IMR-90 (cell line): Measurements from ENCODE around the gene FBXL19. TPM values are rescaled to one million over a fixed set of nuclear protein-coding genes. Genes with fewer than 3 reads are reported as not detected.

Experiments
- ATAC-seq: fragments of 200-7000 bp; cut with Tn5 transposase; 2 replicates; pipeline ENCODE4 v1.9.1; 2020; ENCODE audit warnings: low read depth, mild to moderate bottlenecking, moderate library complexity
- BruUV-seq: library from RNA; stranded (reverse); fragments of 400-500 nt; replicated peaks from 2 replicates; lab custom pipeline; 2021; lab: Mats Ljungman, UMichigan
- CTCF ChIA-PET: fragments of 300-600 bp; formaldehyde crosslinking; extraction: SDS; loops from one replicate; lab custom pipeline; 2021; ENCODE audit warnings: antibody characterized with exemption; lab: Yijun Ruan, JAX
- POLR2A ChIA-PET: fragments of 300-600 bp; sonication (Branson Sonifier 250); formaldehyde crosslinking; loops from one replicate; lab custom pipeline; 2022; ENCODE audit warnings: antibody characterized with exemption; ENCODE audit not compliant: unreplicated experiment; lab: Charles Lee
- DNase-seq: peaks from one replicate; pipeline ENCODE4 v3.0.0; 2013
- H2AFZ ChIP-seq: replicated peaks from 2 replicates; pipeline ENCODE3; 2013; ENCODE audit warnings: low read length, mild to moderate bottlenecking; ENCODE audit not compliant: poor library complexity
- H2AK5ac ChIP-seq: 2 replicates; pipeline ENCODE4 v1.6.1; 2013; ENCODE audit warnings: low read depth, low read length, inconsistent platforms
- H2AK9ac ChIP-seq: replicated peaks from 2 replicates; pipeline ENCODE3; 2013; ENCODE audit warnings: mild to moderate bottlenecking, low read depth, low read length, moderate library complexity; ENCODE audit not compliant: poor library complexity
- H2BK120ac ChIP-seq: 2 replicates; pipeline ENCODE4 v1.6.1; 2013; ENCODE audit warnings: low read depth, low read length, inconsistent platforms
- H2BK15ac ChIP-seq: 3 replicates; pipeline ENCODE4 v1.6.1; 2013; ENCODE audit warnings: low read depth, low read length, inconsistent platforms
- H2BK20ac ChIP-seq: 2 replicates; pipeline ENCODE4 v1.6.1; 2013; ENCODE audit warnings: low read depth, mild to moderate bottlenecking, inconsistent platforms, low read length, moderate library complexity
- H2BK5ac ChIP-seq: 2 replicates; pipeline ENCODE4 v1.6.1; 2013; ENCODE audit warnings: mild to moderate bottlenecking, low read depth, low read length, inconsistent platforms; ENCODE audit not compliant: poor library complexity, severe bottlenecking
- H3K14ac ChIP-seq: replicated peaks from 2 replicates; pipeline ENCODE4 v1.6.1; 2013; ENCODE audit warnings: low read depth, low read length, inconsistent platforms
- H3K18ac ChIP-seq: 2 replicates; pipeline ENCODE4 v1.6.1; 2013; ENCODE audit warnings: low read depth, low read length, control low read depth
- H3K23ac ChIP-seq: 2 replicates; pipeline ENCODE4 v1.6.1; 2013; ENCODE audit warnings: low read depth, low read length, inconsistent platforms
- H3K27ac ChIP-seq: 2 replicates; pipeline ENCODE4 v1.5.1; 2013; ENCODE audit warnings: mild to moderate bottlenecking, control low read depth, low read length; ENCODE audit not compliant: insufficient read depth
- H3K27me3 ChIP-seq: 2 replicates; pipeline ENCODE4 v1.6.1; 2013; ENCODE audit warnings: low read length; ENCODE audit not compliant: control insufficient read depth, insufficient read depth
- H3K36me3 ChIP-seq: 2 replicates; pipeline ENCODE4 v1.6.1; 2013; ENCODE audit warnings: low read length, mixed read lengths; ENCODE audit not compliant: control insufficient read depth, insufficient read depth
- H3K4ac ChIP-seq: 2 replicates; pipeline ENCODE4 v1.6.1; 2013; ENCODE audit warnings: low read depth, low read length, inconsistent platforms
- H3K4me1 ChIP-seq: 2 replicates; pipeline ENCODE4 v1.6.1; 2013; ENCODE audit warnings: low read length, mixed read lengths; ENCODE audit not compliant: control insufficient read depth, insufficient read depth
- H3K4me2 ChIP-seq: 2 replicates; pipeline ENCODE4 v1.6.1; 2013; ENCODE audit warnings: low read depth, mild to moderate bottlenecking, control low read depth, low read length, moderate library complexity
- H3K4me3 ChIP-seq: 2 replicates; pipeline ENCODE4 v1.5.1; 2013; ENCODE audit warnings: low read depth, mild to moderate bottlenecking, control low read depth, low read length, moderate library complexity; ENCODE audit not compliant: insufficient read depth
- H3K56ac ChIP-seq: 2 replicates; pipeline ENCODE4 v1.6.1; 2013; ENCODE audit warnings: low read length, inconsistent platforms; ENCODE audit not compliant: insufficient read depth; ENCODE audit errors: extremely low read depth
- H3K79me1 ChIP-seq, 2 experiments: 2 replicates each; pipeline ENCODE4 v1.6.1; 2013; ENCODE audit warnings: low read length in 2 of 2, inconsistent platforms in 1 of 2, low read depth in 1 of 2
- H3K9ac ChIP-seq: 2 replicates; pipeline ENCODE4 v1.6.1; 2013; ENCODE audit warnings: low read depth, low read length, control low read depth
- H3K9me1 ChIP-seq: 2 replicates; pipeline ENCODE4 v1.6.1; 2013; ENCODE audit warnings: low read length, inconsistent platforms; ENCODE audit not compliant: insufficient read depth
- H3K9me3 ChIP-seq: 2 replicates; pipeline ENCODE4 v1.6.1; 2013; ENCODE audit warnings: low read length; ENCODE audit not compliant: control insufficient read depth, insufficient read depth
- H4K20me1 ChIP-seq: 2 replicates; pipeline ENCODE4 v1.6.1; 2013; ENCODE audit warnings: low read length, inconsistent platforms; ENCODE audit not compliant: insufficient read depth
- H4K5ac ChIP-seq: 2 replicates; pipeline ENCODE4 v1.6.1; 2013; ENCODE audit warnings: mild to moderate bottlenecking, low read depth, low read length, control low read depth
- H4K8ac ChIP-seq, 2 experiments: 2 replicates each; pipeline ENCODE4 v1.6.1; 2013; ENCODE audit warnings: low read depth in 2 of 2, low read length in 2 of 2, control low read depth in 1 of 2, inconsistent platforms in 1 of 2
- H4K91ac ChIP-seq: 2 replicates; pipeline ENCODE4 v1.6.1; 2013; ENCODE audit warnings: low read depth, low read length, inconsistent platforms; ENCODE audit not compliant: insufficient read depth
- BHLHE40 ChIP-seq: fragments of 150-350 bp; IDR thresholded peaks from 2 replicates; pipeline ENCODE4 v1.6.1; 2016; ENCODE audit warnings: mild to moderate bottlenecking, low read depth, low read length
- CHD1 ChIP-seq: IDR thresholded peaks from 2 replicates; pipeline ENCODE4 v1.6.1; 2012; ENCODE audit warnings: low read depth, low read length, improper control_type of control experiment
- FOS ChIP-seq: fragments of 150-350 bp; IDR thresholded peaks from 2 replicates; pipeline ENCODE4 v1.6.1; 2016; ENCODE audit warnings: low read depth, low read length
- MAFK ChIP-seq: IDR thresholded peaks from 2 replicates; pipeline ENCODE4 v1.6.1; 2012; ENCODE audit warnings: low read depth, low read length, improper control_type of control experiment
- MAZ ChIP-seq: IDR thresholded peaks from 2 replicates; pipeline ENCODE4 v1.6.1; 2012; ENCODE audit warnings: low read depth, mild to moderate bottlenecking, low read length, improper control_type of control experiment, moderate library complexity, borderline replicate concordance
- NFE2L2 ChIP-seq: fragments of 150-350 bp; IDR thresholded peaks from 2 replicates; pipeline ENCODE4 v1.6.1; 2016; ENCODE audit warnings: low read depth, mild to moderate bottlenecking, low read length
- POLR2A ChIP-seq: IDR thresholded peaks from 2 replicates; pipeline ENCODE4 v1.6.1; 2012; ENCODE audit warnings: mild to moderate bottlenecking, low read depth, low read length
- RAD21 ChIP-seq: IDR thresholded peaks from 2 replicates; pipeline ENCODE4 v1.6.1; 2012; ENCODE audit warnings: low read length, improper control_type of control experiment
- RCOR1 ChIP-seq: IDR thresholded peaks from 2 replicates; pipeline ENCODE4 v1.6.1; 2012; ENCODE audit warnings: mild to moderate bottlenecking, low read length, improper control_type of control experiment; ENCODE audit not compliant: insufficient replicate concordance
- RFX5 ChIP-seq: IDR thresholded peaks from 2 replicates; pipeline ENCODE4 v1.8.0; 2012; ENCODE audit warnings: low read depth, mild to moderate bottlenecking, low read length, moderate library complexity
- SMC3 ChIP-seq: fragments of 150-350 bp; IDR thresholded peaks from 2 replicates; pipeline ENCODE4 v1.6.1; 2016; ENCODE audit warnings: low read depth, mild to moderate bottlenecking, antibody characterized with exemption, low read length, moderate library complexity
- WGBS, 2 experiments: methylation state at CpG; one replicate each; pipeline versions ENCODE4 v1.1.5 to v1.1.7; 2013; ENCODE audit warnings: missing lambda C conversion rate in 2 of 2; ENCODE audit not compliant: insufficient read length in 1 of 2; ENCODE audit errors: extremely low coverage in 2 of 2; 5-methylcytosine and 5-hydroxymethylcytosine counted together
- dilution Hi-C: fragments of 300-500 bp; cut with HindIII; formaldehyde crosslinking; loops from one replicate; pipeline ENCODE4 v1.14.3; 2018; ENCODE audit warnings: low sequenced_read_pairs; ENCODE audit not compliant: unreplicated experiment
- in situ Hi-C: fragments of 300-500 bp; cut with MboI; formaldehyde crosslinking; loops from 3 replicates; pipeline ENCODE4 v1.14.3; 2019; ENCODE audit warnings: low sequenced_read_pairs, inconsistent platforms, mixed read lengths
- intact Hi-C: fragments of 100-400 bp; cut with micrococcal nuclease; formaldehyde crosslinking; loops from 2 replicates; pipeline ENCODE4 v1.10.0; 2022
- polyA plus RNA-seq, 3 experiments: library from polyadenylated mRNA; depleted of rRNA; stranded (reverse); fragments of >200 nt; gene quantifications; 2 replicates each; pipeline ENCODE4 v1.2.3, GENCODE V29; 2012; ENCODE audit warnings: low replicate concordance in 1 of 3
- total RNA-seq: library from RNA; depleted of rRNA; stranded (reverse); fragments of >200 nt; gene quantifications from 2 replicates; pipeline ENCODE4 v1.2.3, GENCODE V29; 2012
- TF ChIP-seq, protein P1 (sequence below): conservative IDR thresholded peaks from 2 replicates; pipeline ENCODE4 v1.5.1; 2012; ENCODE audit warnings: mild to moderate bottlenecking, low read depth, low read length, improper control_type of control experiment
- TF ChIP-seq, protein P2 (sequence below): fragments of 150-350 bp; IDR thresholded peaks from 2 replicates; pipeline ENCODE4 v1.6.1; 2016; ENCODE audit warnings: low read depth, mild to moderate bottlenecking, low read length, moderate library complexity, borderline replicate concordance
- TF ChIP-seq, protein P3 (sequence below): fragments of 150-350 bp; IDR thresholded peaks from 2 replicates; pipeline ENCODE4 v1.6.1; 2017; ENCODE audit warnings: mild to moderate bottlenecking, antibody characterized with exemption, low read length, low read depth

Gene FBXL19
- total and polyA plus RNA-seq, 2 of the 4 experiments (the other 2 are of a cell fraction) = 5.0 to 13.8 TPM

DNA sequence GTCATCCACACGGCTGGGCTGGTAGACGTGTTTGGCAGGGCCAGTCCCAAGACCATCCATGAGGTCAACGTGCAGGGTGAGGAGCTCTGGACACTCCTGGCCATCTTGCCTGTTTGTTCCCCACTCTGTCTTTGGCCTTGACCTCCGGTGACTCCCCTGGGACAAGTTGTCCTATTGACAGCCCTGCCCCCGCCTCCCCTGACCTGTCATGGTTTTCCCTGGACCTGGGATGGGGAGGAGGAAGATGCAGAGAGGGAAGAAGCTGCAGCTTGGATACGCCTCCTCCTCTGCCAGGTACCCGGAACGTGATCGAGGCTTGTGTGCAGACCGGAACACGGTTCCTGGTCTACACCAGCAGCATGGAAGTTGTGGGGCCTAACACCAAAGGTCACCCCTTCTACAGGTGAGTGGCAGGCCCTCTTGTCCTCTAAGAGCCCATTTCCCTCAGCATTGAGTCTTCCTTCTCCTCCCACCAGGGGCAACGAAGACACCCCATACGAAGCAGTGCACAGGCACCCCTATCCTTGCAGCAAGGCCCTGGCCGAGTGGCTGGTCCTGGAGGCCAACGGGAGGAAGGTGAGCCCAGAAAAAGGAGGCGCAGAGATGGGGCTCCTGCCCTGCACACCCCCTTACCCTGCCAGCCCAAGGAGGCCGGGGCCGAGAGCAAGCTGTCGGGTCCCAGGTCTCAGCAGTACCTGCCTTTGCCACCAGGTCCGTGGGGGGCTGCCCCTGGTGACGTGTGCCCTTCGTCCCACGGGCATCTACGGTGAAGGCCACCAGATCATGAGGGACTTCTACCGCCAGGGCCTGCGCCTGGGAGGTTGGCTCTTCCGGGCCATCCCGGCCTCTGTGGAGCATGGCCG is 63.0 kb downstream of the FBXL19 start:
- Histone ChIP-seq H3K36me3 (peaks cover 20% of the 10 kb centered on the region), H2AK9ac (peak overlapping the region; percentile 98), H2AK5ac (peak overlapping the region; percentile 78; the same call in 1 of the 2 replicates), H3K4me2 (no peak overlapping the region), H3K14ac (no peak overlapping the region), H3K27ac (no peak overlapping the region), H3K79me1 (peaks cover 0 to 16% of the 10 kb centered on the region in 2 experiments; a peak in 2 of 4 replicates), H2AFZ (peak overlapping the region; percentile 56), H2BK15ac (no peak overlapping the region), H3K4me3 (no peak overlapping the region), H4K91ac (no peak overlapping the region), H3K56ac (no peak overlapping the region), H3K9me1 (no peaks in the 10 kb centered on the region; the same call in none of the 2 replicates), H2BK120ac (no peak overlapping the region), H2BK5ac (no peak overlapping the region), H3K18ac (no peak overlapping the region), H3K23ac (0 out of 2 replicates have a peak overlapping the region, but pooled peaks have one; percentile 1), H3K9ac (no peak overlapping the region), H3K4ac (peak overlapping the region; percentile 94), H3K4me1 (peaks cover 8% of the 10 kb centered on the region), H4K5ac (no peak overlapping the region), H4K20me1 (no peaks in the 10 kb centered on the region), H3K27me3 (no peaks in the 10 kb centered on the region), H4K8ac (peak overlapping the region in 1 of 2 experiments; percentile 75; a peak in 1 of 4 replicates), H3K9me3 (no peaks in the 10 kb centered on the region), H2BK20ac (no peak overlapping the region)
- intact Hi-C loops (no loop called here), dilution Hi-C loops (no loop called here), in situ Hi-C loops (loop anchor here (10.0 to 25.0 kb wide), 3 partner anchors 98 to 878 kb away; partner anchors contain the start of gene PRSS53)
- CTCF ChIA-PET = no interaction called here
- POLR2A ChIA-PET = no interaction called here
- 87% methylated on average over 6 of the region's 29 CpGs; no CpG with 5 or more reads in 1 of the 2 experiments for WGBS, 2 experiments
- BruUV-seq = no TSS peak
- ATAC-seq = no peak
- DNase-seq = no peak
- TF ChIP-seq, protein P1, sequence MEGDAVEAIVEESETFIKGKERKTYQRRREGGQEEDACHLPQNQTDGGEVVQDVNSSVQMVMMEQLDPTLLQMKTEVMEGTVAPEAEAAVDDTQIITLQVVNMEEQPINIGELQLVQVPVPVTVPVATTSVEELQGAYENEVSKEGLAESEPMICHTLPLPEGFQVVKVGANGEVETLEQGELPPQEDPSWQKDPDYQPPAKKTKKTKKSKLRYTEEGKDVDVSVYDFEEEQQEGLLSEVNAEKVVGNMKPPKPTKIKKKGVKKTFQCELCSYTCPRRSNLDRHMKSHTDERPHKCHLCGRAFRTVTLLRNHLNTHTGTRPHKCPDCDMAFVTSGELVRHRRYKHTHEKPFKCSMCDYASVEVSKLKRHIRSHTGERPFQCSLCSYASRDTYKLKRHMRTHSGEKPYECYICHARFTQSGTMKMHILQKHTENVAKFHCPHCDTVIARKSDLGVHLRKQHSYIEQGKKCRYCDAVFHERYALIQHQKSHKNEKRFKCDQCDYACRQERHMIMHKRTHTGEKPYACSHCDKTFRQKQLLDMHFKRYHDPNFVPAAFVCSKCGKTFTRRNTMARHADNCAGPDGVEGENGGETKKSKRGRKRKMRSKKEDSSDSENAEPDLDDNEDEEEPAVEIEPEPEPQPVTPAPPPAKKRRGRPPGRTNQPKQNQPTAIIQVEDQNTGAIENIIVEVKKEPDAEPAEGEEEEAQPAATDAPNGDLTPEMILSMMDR = no peak
- no peak for TF ChIP-seq POLR2A
- TF ChIP-seq, protein P2, sequence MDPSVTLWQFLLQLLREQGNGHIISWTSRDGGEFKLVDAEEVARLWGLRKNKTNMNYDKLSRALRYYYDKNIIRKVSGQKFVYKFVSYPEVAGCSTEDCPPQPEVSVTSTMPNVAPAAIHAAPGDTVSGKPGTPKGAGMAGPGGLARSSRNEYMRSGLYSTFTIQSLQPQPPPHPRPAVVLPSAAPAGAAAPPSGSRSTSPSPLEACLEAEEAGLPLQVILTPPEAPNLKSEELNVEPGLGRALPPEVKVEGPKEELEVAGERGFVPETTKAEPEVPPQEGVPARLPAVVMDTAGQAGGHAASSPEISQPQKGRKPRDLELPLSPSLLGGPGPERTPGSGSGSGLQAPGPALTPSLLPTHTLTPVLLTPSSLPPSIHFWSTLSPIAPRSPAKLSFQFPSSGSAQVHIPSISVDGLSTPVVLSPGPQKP = no peak
- TF ChIP-seq FOS = no peak
- TF ChIP-seq, protein P3, sequence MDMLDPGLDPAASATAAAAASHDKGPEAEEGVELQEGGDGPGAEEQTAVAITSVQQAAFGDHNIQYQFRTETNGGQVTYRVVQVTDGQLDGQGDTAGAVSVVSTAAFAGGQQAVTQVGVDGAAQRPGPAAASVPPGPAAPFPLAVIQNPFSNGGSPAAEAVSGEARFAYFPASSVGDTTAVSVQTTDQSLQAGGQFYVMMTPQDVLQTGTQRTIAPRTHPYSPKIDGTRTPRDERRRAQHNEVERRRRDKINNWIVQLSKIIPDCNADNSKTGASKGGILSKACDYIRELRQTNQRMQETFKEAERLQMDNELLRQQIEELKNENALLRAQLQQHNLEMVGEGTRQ = no peak
- no peak for TF ChIP-seq BHLHE40
- TF ChIP-seq SMC3 = no peak
- no peak for TF ChIP-seq MAFK
- no peak for TF ChIP-seq MAZ
- no peak for TF ChIP-seq RFX5
- no peak for TF ChIP-seq RAD21
- no peak for TF ChIP-seq RCOR1
- no peak for TF ChIP-seq CHD1
- TF ChIP-seq NFE2L2 = no peak
